ENCODE measurements around the gene FECH. TPM values are rescaled to one million over a fixed set of nuclear protein-coding genes. Genes with fewer than 3 reads are reported as not detected.

FECH gene
- total RNA-seq, 1 donor from 2014 or later = 19.2 TPM

- Histone ChIP-seq H3K4me3 (ENCODE audit: low read depth, low read length) (no peak overlapping the region), H3K27me3 (ENCODE audit: control insufficient read depth, insufficient read depth, low read length) (no peaks in the 10 kb centered on the region), H3K36me3 (ENCODE audit: control insufficient read depth, insufficient read depth, low read length) (no peaks in the 10 kb centered on the region)
- no peak for FAIRE-seq
- TF ChIP-seq CTCF (IDR thresholded peaks at IDR 0.05; ENCODE audit: insufficient read depth, low read length, severe bottlenecking) = no peak
- DNase-seq (ENCODE audit: low read depth) = no peak
Observed at GRCh38 chr18:57534511-57534909, 52.0 kb downstream of the FECH start.

GRCh38 chr18:57533868-57534510 is 52.5 kb downstream of the FECH start:
- FAIRE-seq = no peak
- no peaks in the 10 kb centered on the region for H3K36me3 ChIP-seq (ENCODE audit: control insufficient read depth, insufficient read depth, low read length)
- H3K4me3 ChIP-seq (ENCODE audit: low read depth, low read length) = no peak overlapping the region
- TF ChIP-seq CTCF (IDR thresholded peaks at IDR 0.05; ENCODE audit: insufficient read depth, low read length, severe bottlenecking) = no peak
- no peaks in the 10 kb centered on the region for H3K27me3 ChIP-seq (ENCODE audit: control insufficient read depth, insufficient read depth, low read length)
- no peak for DNase-seq (ENCODE audit: low read depth)

- FAIRE-seq = no peak
- Histone ChIP-seq H3K4me3 (ENCODE audit: low read depth, low read length) (no peak overlapping the region), H3K27me3 (ENCODE audit: control insufficient read depth, insufficient read depth, low read length) (no peaks in the 10 kb centered on the region), H3K36me3 (ENCODE audit: control insufficient read depth, insufficient read depth, low read length) (no peaks in the 10 kb centered on the region)
- DNase-seq (ENCODE audit: low read depth) = no peak
- TF ChIP-seq CTCF (IDR thresholded peaks at IDR 0.05; ENCODE audit: insufficient read depth, low read length, severe bottlenecking) = no peak
Observed at GRCh38 chr18:57533006-57533867, 53.3 kb downstream of the FECH start.

- no peak overlapping the region for H3K4me3 ChIP-seq (ENCODE audit: low read depth, low read length)
- H3K27me3 ChIP-seq (ENCODE audit: control insufficient read depth, insufficient read depth, low read length) = no peaks in the 10 kb centered on the region
- DNase-seq (ENCODE audit: low read depth) = no peak
- TF ChIP-seq CTCF (IDR thresholded peaks at IDR 0.05; ENCODE audit: insufficient read depth, low read length, severe bottlenecking) = no peak
- no peaks in the 10 kb centered on the region for H3K36me3 ChIP-seq (ENCODE audit: control insufficient read depth, insufficient read depth, low read length)
- no peak for FAIRE-seq
Observed at GRCh38 chr18:57529151-57529550, 57.4 kb downstream of the FECH start.

GRCh38 chr18:57527556-57528229 is 58.8 kb downstream of the FECH start:
- DNase-seq (ENCODE audit: low read depth) (no peak), FAIRE-seq (no peak)
- Histone ChIP-seq H3K4me3 (ENCODE audit: low read depth, low read length) (no peak overlapping the region), H3K27me3 (ENCODE audit: control insufficient read depth, insufficient read depth, low read length) (no peaks in the 10 kb centered on the region), H3K36me3 (ENCODE audit: control insufficient read depth, insufficient read depth, low read length) (no peaks in the 10 kb centered on the region)
- no peak for TF ChIP-seq CTCF (IDR thresholded peaks at IDR 0.05; ENCODE audit: insufficient read depth, low read length, severe bottlenecking)

All from bronchial epithelial cell (primary cell).